Measurements from ENCODE around the gene POMP.

The POMP gene, protein sequence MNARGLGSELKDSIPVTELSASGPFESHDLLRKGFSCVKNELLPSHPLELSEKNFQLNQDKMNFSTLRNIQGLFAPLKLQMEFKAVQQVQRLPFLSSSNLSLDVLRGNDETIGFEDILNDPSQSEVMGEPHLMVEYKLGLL

DNA sequence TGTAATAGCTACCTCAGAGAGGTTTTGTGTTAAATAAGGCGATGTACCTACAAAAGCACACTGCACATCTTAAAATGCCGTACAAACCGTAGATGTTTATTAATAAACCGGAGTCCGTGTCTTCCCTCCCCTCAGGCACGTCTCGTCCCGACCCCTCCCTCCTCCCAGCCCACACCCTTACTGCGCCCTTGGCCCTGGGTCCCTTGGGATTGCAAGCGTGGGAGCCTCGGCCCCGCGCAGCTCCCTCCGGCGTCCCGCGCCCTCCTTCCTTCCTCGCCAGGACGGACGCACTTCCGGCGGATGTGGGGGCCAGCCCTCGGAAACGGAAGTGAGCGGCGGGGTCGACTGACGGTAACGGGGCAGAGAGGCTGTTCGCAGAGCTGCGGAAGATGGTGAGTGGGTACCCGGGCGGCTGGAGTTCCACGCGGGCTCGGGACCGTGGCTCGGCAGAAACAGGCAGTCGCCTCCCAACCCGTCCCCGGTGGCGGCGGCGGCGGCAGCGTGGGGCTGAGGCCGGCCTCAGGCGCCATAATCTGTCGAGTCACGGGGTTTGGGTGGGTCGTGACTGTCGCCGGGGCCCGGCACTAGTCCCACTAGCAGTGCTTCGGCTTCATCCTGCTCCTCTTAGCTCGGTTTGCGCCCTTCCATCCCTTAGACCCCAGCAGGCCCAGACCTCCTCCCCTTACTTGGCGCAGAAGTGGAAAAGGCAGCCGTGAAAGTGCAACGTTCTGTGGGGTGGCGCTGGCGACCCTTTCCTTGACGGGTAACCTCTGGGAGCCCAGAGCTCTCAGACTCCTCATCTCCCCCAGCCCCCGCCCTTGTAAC is at the start of gene POMP:
TSS of gene POMP (plus strand) at position 335 of the 825 bp plus-strand sequence. CDS start at position 390, 55 bp downstream.
- DNase-seq (ENCODE audit: low spot score) = peak; percentile 93

DNA sequence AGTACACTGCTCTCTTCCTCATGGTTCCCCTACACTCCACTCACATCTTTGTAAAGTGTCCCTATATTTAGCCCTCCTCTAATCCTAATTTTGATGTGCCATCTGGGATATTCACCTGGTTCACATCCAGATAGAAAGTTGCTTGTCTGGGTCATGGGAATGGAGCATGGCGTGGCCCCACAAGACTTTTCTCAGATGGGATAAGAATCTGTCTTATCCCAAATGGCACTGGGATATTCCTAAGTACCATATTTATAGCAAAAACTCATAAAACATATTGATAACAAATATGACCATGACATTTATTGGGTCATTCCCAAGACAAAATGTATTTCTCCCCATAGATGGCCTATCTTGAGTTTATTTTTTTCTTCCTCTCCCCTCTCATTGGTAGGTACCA is 49.5 kb upstream of the POMP start:
- no peak for DNase-seq (ENCODE audit: low spot score)

DNA sequence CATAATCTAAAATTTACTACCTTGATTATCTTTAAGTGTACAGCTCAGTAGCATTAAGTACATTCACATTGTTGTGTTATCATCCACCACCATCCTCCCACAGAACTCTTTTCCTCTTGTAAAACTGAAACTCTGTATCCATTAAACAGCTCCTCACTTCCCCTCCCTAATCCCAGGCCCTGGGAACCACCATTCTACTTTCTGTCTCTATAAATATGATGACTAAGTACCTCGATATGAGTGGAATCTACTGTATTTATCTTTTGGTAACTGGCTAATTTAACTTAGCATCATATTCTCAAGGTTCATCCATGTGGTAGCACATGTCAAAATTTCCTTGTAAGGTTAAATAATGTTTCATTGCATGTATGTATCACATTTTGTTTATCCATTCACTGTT is 49.0 kb upstream of the POMP start:
- DNase-seq (ENCODE audit: low spot score) = no peak

DNA sequence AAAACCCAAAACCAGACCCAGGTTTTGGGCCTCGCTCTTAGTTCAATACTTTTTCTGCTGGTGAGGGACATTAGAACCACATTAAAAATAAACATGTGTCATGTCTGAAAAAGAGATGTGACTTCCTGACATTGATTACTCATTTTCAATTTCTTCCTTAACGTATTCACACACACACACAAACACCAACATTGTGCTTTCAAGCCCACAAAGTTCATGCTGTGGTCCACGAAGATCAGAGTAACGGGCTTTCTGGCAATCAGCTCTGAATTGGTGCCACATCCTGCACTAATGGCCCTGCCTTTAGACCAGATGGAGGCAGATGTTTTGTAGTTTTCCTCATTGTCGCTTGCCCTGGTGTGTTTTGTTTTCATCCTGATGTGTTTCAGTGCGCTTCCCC is 47.9 kb upstream of the POMP start:
- DNase-seq (ENCODE audit: low spot score) = no peak

DNA sequence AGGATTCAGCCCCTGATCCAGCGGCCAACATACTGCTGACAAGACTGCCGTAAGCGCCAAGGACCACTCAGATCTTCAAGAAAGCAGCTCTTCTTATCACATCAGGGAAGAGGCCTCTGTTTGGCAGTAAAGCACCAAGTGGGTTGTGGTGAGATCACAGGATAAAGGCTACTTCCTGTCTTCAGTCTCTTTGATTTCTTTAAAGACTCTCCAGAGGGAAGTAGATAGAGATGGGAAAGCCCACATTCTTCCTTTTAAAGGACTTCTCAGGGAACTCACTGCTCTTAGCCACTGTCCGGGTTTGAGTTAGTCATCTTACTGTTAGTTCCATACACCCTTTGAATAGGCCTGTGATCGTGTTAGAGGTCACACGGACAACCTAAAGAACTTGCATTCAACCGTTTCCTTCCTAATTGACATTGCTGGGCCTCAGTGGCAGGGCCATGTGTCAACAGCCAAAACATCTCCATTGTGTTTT is 47.2 kb upstream of the POMP start:
- DNase-seq (ENCODE audit: low spot score) = peak; percentile 30

DNA sequence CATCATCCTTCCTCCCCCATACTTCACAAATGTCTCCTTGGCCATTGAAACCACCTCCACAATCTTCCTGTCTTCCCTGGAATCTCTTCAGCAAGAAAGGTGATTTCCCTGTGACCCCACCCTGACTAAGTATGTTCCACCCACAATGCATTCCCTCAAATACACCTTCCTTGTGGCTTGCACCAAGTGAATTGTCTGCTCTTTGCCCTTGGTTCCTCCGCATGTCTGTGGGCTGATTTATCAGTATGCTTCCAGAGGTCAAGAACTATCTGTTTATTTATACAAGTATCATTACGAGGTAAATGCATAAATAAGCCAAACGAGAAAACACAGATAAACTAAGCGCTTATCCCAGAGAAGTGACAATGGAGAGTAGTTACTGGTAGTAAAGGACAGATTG is 45.4 kb upstream of the POMP start:
- DNase-seq (ENCODE audit: low spot score) = no peak

DNA sequence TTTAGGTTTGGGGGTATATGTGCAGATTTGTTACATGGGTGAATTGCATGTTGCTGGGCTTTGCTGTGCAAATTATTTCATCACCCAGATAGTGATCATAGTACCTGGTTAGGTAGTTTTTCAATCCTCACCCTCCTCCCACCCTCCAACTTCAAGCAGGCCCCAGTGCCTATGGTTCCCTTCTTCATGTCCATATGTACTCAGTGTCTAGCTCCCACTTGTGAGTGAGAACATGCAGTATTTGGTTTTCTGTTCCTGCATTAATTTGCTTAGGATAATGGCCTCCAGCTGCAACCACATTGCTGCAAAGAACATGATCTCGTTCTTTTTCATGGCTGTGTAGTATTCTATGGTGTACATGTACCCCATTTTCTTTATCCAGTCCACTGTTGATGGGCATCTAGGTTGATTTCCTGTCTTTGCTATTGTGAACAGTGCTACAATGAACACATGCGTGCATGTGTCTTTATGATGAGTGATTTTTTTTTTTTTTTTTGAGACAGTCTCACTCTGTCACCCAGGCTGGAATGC is 42.9 kb upstream of the POMP start:
- no peak for DNase-seq (ENCODE audit: low spot score)

DNA sequence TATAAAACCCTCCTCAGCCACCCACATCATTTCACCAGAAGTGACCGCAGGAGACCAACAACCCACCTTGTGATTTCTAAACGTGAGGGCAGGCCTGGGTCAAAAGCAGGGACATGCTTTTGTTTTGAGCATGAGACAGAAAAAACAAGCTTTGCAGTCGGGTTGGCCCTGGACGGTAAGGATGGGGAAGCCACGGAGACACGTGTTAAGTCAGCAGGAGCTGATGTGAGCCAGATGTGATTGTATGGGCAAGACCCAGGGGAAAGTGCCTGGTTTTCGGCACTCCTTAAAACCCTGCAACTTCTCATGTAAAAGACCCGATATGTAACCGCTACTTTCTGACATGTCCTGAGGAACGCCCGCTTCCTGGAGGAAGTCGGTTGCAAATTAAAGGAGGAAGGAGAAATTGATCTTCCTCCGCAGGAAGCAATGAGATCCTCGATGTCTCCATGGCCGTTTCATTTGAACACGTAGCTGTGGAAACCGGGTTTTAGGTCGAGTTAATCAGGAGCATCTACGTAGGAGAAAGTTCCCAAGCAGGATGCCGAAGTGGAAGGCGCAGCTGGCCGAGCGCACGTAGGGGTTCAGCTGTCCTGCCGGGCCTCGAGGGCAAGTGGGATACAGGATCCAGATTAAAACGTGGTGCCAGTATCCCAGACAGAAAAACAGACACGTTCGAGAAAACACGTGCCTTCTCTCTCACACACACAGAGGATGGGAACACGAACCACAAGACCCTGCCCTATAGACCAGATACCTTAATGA is 40.5 kb upstream of the POMP start:
- no peak for DNase-seq (ENCODE audit: low spot score)

DNA sequence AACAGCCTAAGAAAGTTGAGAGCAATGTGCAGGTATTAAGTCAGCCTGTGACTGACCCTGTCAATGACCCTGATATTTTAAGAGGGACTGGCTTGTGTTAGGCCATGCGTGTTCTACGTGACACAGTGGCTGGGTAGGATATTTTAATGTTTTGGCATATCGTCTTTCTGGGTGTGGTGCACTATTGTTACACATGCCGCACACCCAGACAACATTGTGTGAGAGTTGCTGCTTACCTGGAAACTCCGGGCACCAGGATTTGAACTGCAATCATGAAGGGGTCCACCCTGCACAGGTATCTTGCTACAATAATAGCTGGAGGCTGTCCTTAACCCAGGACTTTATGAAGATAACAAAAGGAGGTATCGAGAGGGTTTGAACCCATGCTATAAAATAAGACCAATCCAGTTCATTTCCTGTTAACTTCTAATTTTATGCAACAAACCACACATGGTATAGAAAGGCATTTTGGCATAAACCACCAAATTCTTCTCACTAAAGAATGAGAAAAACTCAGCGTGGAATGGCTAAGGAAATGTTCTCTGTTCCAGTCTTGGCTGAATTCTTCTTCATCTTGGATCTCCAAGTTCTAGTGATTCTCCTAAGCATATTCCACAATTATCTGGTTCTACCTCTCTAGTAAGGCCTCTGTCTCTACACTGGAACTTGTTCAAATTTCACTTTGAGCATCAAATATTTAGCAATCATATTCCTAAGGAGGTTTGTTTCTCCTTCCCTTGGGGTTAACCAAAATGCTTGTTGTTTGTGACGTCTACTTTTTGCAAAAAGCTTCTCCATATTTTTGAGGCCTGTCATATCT is 38.7 kb upstream of the POMP start:
- DNase-seq (ENCODE audit: low spot score) = no peak

DNA sequence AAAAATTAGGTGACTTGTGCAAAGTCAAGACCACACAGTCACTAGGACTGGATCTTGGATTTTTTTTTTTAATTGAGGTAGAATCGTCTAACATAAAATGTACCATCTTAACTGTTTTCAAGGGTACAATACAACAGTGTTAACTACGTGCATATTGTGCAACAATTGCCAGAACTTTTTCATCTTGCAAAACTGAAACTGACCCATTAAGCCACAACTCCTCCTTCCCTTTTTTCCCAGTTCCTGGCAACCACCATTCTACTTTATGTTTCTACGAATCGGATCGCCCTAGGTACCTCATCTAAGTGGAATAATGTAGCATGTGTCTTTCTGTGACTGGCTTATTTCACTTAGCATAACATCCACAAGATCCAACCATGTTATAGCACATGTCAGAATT is 37.5 kb upstream of the POMP start:
- no peak for DNase-seq (ENCODE audit: low spot score)

DNA sequence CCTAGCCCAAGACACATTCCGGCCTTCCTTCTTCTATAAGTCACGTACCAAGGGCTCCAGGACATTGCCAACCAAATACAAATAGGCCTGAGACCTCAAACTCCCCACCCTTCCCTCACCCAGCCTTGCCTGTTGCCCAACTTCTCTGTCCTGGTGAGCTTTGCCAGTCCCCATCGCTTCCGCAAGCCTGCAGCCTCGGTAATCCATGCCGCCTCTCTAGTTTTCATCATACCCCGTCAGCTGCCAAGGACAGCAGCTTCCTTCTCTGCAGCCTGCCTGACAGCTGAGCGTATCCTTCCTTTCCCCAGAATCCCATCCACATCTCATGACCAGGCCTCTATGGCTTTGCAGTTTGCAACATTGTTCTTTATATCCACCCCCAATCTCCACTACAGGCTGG is 36.6 kb upstream of the POMP start:
- no peak for DNase-seq (ENCODE audit: low spot score)

DNA sequence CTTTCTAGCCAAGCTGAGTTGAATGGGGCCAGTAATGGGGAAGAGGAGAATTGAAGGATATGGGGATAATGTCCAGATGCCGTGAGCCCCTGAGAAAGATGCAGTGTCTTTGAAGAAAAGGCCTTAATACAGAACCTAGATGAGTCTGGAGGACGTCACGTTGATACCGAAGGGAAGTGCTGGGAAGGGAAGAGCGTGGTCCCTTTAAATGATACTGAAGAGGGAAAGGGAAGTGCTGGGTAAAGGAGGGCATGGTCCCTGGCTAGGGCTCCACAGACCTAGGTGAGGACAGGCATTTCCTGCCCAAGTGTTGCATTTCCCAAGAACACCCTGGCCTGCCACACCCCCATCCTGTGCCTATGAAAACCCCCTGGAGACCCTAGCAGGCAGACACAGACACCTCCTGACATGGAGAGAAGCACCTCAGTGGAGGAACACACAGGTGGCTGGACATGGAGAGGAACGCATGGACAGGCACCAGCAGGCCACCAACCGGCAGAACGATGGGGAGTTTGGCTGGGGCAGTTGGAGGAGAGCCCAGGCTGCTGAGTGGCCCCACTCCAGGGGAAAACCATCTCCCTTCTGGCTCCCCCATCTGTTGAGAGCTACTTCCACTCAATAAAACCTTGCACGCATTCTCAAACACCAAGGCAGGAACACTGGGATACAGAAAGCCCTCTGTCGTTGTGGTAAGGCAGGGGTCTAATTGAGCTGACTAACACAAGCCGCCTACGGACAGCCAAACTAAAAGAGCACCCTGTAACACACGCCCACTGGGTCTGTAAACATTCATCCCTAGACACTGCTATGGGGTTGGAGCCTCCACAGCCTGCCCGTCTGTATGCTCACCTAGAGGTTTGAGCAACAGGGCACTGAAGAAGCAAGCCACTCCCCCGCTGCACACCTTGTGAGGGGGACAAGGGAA is 34.9 kb upstream of the POMP start:
- peak; percentile 47 for DNase-seq (ENCODE audit: low spot score)

DNA sequence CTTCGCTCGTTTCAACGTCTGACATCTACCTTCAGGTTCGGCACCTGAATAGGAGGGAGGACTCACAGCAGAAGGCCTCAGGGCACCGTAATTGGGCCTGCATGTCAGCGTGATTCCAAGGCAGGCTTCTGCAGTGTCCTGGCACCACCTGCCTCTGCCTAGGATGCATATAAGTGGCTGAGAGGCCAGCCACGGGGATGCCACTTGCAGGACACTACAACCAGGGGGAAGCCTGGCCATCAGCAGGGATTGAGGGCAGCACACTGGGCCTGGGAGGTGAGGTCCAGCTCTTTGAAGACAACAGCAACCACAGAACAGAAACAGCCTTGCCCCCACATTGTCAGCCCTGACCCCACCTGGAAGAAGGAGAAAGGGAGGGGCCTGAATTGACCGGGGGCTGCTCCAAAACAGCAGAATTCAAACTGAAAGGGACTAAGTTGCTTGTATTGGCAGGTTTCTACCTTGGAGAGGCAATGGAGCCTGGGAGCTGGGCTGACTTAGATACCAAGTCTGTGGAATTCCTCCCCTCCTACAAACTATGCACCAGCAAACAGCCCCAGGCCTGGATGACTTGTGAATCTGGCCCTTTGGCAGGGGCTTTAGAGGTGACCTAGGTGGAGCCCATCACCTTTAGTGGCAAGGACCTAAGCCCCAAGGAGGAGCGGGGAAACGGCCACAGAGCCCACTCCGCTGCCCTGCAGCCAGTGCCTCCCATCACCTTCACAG is 34.1 kb upstream of the POMP start:
- no peak for DNase-seq (ENCODE audit: low spot score)

DNA sequence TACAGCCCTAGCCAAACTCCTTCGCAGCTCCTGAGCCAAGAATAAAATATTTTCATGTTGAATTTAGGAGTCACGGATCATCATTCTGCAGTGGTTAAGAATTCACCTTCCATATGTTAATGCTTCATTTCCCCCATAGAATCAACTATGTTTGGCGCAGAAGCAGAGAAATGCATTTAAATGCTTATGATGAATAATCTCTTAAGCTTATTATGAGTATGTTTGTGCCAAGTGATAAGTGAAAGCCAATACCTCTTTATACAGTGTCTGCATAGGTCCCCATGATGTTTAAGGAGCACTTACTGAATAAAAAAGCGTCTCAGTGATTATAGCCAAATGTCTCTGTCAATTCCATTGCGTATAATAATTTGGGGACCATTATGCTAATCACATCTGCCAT is 32.7 kb upstream of the POMP start:
- no peak for DNase-seq (ENCODE audit: low spot score)

DNA sequence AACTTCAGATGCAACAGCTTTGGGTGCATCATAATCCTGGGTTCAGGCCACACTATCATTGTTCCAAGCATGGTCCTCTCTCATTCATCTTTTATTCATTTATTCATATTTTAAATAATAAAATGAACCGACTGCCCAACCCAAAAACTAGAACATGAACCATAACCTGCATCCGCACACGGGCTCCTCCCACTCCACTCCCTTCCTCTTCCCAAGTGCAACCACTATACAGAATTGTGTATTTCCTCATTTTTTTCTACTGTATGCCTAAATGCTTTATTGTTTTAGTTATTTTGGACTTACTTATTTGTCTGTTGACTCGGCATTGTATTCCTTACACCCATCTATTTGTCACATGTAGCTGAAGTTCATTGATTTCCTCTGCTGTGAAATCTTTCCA is 30.7 kb upstream of the POMP start:
- DNase-seq (ENCODE audit: low spot score) = no peak

DNA sequence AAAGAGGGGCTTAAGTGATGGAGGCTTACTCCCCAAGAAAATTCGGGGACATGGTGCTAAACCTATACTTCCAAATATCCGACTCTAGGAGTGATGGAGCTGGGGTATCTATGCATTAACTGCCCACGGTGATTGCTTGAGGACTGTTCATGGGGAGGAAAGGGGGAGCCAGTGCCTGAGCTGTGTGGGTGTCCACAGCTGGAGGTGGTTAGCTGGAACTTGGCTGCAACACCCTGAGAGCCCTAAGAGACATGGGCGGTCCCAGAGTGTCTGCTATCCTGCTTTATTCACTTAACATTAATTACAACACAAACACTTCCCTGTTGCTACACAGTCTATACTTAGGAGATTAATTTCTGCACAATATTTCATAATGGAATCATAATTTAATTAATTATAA is 28.1 kb upstream of the POMP start:
- no peak for DNase-seq (ENCODE audit: low spot score)

DNA sequence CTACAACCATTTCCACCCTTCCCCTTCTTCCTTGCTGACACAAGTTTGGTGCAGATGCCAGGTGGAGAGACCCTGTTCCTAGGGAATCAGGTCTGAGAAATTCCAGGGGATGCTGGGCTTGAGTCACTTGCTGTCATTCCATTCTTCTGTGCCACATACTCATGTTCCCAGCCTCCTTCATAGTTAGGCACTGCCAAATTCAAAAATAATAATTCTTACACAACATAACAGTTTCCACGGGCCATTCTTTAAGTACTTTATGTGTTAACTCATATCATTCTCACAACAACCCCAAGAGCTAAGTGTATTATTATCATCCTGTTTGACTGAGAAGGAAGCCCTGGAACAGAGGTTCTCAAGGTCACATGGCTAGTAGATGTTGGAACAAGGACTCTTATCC is 27.1 kb upstream of the POMP start:
- DNase-seq (ENCODE audit: low spot score) = no peak

DNA sequence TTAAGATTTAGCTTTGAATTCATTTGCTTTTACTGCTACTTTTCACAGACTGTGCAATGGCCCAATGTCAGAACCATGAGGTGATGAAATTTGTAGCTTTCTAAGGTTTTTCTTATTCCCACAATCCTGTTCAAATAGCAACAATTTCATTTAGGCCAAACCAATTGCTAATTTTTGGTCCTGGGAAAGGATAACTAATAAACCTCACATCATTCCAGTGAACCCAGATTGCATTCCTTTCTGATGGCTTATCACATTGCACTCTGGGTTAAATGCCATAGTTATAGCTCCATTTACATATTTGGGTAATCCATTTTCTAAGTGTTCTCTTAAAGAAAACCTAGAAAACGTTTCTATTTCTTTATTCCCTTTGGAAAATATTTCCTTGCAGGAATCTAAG is 22.9 kb upstream of the POMP start:
- DNase-seq (ENCODE audit: low spot score) = no peak

DNA sequence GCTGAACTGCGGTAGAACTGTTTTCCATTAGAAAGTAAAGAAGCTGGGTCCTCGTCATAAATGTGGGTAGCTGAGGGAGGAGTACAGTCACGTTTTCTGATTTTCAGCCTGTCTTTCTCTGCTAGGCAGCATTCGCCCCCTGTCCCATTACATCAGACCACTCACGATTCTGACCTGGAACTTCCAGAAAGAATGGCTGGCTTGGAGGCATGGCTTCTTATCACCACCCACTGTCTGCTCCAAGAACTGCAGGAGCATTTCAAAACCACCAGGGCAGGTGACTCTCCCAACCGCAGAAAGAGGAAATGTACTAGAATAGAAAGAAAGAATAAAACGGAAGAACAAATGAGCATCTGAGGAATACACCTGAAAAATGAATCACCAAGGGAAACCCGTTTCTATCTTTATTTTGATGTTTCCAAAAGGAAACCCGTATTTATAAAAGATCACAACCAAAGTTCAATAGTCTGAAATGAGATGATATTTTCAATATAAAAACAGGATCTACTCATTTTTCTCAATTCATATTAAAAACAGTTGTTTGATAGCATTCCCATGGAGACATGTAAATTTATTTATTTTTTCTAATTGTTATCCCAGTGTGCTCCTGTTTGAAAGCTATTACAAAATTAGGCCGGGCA is 22.1 kb upstream of the POMP start:
- DNase-seq (ENCODE audit: low spot score) = peak; percentile 60

All from COLO829 (cell line).